A673 (cell line): ENCODE measurements around the gene SELENOF.

Source experiments
- EZH2 ChIP-seq: fragments of 200-600 bp; sonication (generic); IDR thresholded peaks from 2 replicates; pipeline ENCODE4 v1.6.1; 2017; ENCODE audit warnings: borderline replicate concordance, low read depth, mild to moderate bottlenecking, mixed read lengths, antibody characterized with exemption, low read length; ENCODE audit not compliant: poor library complexity, severe bottlenecking
- TF ChIP-seq, protein P1 (sequence below): fragments of 300-800, 200-600 bp; sonication (generic); conservative IDR thresholded peaks from 2 replicates; pipeline ENCODE4 v1.5.1; 2017; ENCODE audit warnings: low read depth, mild to moderate bottlenecking, antibody characterized with exemption, low read length, moderate library complexity, mixed read lengths

DNA sequence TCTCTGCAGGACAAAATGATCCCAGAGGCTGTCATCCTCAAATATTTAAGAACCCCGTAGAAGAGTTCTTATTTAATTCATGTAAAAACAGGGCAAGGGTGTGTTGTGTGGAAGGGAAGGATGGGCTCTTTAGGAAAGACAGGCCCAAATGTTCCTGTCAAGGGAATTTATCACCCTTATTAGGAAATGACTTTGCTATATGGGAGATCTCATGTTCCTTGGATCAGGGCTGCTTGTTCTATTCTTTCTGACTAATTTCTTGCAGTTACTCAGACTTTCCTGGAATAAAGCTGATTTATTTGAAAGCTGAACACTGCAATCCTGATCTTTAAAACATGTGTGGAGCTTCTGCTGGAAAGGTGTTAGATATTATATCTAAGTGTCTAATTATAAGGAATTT, 72.8 kb downstream of the SELENOF start:
- TF ChIP-seq, protein P1, sequence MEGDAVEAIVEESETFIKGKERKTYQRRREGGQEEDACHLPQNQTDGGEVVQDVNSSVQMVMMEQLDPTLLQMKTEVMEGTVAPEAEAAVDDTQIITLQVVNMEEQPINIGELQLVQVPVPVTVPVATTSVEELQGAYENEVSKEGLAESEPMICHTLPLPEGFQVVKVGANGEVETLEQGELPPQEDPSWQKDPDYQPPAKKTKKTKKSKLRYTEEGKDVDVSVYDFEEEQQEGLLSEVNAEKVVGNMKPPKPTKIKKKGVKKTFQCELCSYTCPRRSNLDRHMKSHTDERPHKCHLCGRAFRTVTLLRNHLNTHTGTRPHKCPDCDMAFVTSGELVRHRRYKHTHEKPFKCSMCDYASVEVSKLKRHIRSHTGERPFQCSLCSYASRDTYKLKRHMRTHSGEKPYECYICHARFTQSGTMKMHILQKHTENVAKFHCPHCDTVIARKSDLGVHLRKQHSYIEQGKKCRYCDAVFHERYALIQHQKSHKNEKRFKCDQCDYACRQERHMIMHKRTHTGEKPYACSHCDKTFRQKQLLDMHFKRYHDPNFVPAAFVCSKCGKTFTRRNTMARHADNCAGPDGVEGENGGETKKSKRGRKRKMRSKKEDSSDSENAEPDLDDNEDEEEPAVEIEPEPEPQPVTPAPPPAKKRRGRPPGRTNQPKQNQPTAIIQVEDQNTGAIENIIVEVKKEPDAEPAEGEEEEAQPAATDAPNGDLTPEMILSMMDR, result no peak
- no peak for TF ChIP-seq EZH2
